ENCODE data around the gene VWA1.

VWA1 gene

GRCh38 chr1:1418464-1419362 lies 16.8 kb upstream of the VWA1 start:
- Histone ChIP-seq H3K27ac (no peak overlapping the region), H3K4me3 (no peak overlapping the region)
- no peak for TF ChIP-seq CTCF (IDR thresholded peaks at IDR 0.05)
- no peak for DNase-seq (ENCODE audit: low spot score)

- peak overlapping the region in 1 of 2 donors; percentile 48 for H3K27ac ChIP-seq
- TF ChIP-seq CTCF (IDR thresholded peaks at IDR 0.05): no peak
- DNase-seq (ENCODE audit: low spot score): no peak
- peak overlapping the region; percentile 65 for H3K4me3 ChIP-seq
Measured at GRCh38 chr1:1419363-1419812, 16.1 kb upstream of the VWA1 start.

- DNase-seq (ENCODE audit: low spot score): no peak
- no peak for TF ChIP-seq CTCF (IDR thresholded peaks at IDR 0.05)
- peak overlapping the region; percentile 65 for H3K4me3 ChIP-seq
- peak overlapping the region in 1 of 2 donors; percentile 48 for H3K27ac ChIP-seq
Measured at GRCh38 chr1:1419813-1420653, 15.5 kb upstream of the VWA1 start.

- DNase-seq (ENCODE audit: low spot score): no peak
- no peak for TF ChIP-seq CTCF (IDR thresholded peaks at IDR 0.05)
- Histone ChIP-seq H3K27ac (peak overlapping the region in 1 of 2 donors; percentile 48), H3K4me3 (peak overlapping the region; percentile 65)
Measured at GRCh38 chr1:1420654-1421141, 14.8 kb upstream of the VWA1 start.

- Histone ChIP-seq H3K27ac (peak within 1 kb of the TSS in 1 of 2 donors; percentile 48), H3K4me3 (peak within 1 kb of the TSS; percentile 65)
- TF ChIP-seq CTCF (IDR thresholded peaks at IDR 0.05): no peak
- no peak for DNase-seq (ENCODE audit: low spot score)
Measured at GRCh38 chr1:1421147-1421906, 14.2 kb upstream of the VWA1 start, which contains the start of gene ANKRD65. TSS of gene ANKRD65 (minus strand) at chr1:1421276. CDS start at chr1:1421005, 271 bp downstream.

GRCh38 chr1:1421907-1422464 lies 13.5 kb upstream of the VWA1 start:
- TF ChIP-seq CTCF (IDR thresholded peaks at IDR 0.05): no peak
- no peak overlapping the region for H3K27ac ChIP-seq
- DNase-seq (ENCODE audit: low spot score): no peak
- no peak overlapping the region for H3K4me3 ChIP-seq

All from coronary artery (tissue), 2 donors.